Fibroblast of lung (primary cell): Measurements from ENCODE around the gene P3H1.

ENCODE experiments used
- CTCF ChIP-seq, 2 donors: IDR thresholded peaks in 1 of 2; conservative IDR thresholded peaks in 1 of 2; 1 replicate in 1 of 2; 2 replicates in 1 of 2; pipeline ENCODE4 v1.5.1; 2011 to 2012; ENCODE audit warnings: low read length in 2 of 2, control low read depth in 1 of 2, inconsistent platforms in 1 of 2, low read depth in 1 of 2, mild to moderate bottlenecking in 1 of 2
- EZH2 ChIP-seq: IDR thresholded peaks from 2 replicates; pipeline ENCODE4 v1.5.1; 2012; ENCODE audit warnings: low read length, control low read depth, mild to moderate bottlenecking; ENCODE audit errors: missing control alignments

- TF ChIP-seq CTCF (conservative IDR thresholded peaks at IDR 0.05 in 1 of 2, IDR thresholded peaks at IDR 0.05 in 1 of 2; ENCODE audit: low read depth in 1 of 2, low read length in 2 of 2) (no peak), EZH2 (no peak)
These were observed 23.3 kb downstream of the P3H1 start for GRCh38 chr1:42743317-42744147.
